ENCODE data around the gene CEP170B.

The CEP170B gene

GRCh38 chr14:104868060-104868740 is 3.1 kb downstream of the CEP170B start:
- DNase-seq = no peak

DNA sequence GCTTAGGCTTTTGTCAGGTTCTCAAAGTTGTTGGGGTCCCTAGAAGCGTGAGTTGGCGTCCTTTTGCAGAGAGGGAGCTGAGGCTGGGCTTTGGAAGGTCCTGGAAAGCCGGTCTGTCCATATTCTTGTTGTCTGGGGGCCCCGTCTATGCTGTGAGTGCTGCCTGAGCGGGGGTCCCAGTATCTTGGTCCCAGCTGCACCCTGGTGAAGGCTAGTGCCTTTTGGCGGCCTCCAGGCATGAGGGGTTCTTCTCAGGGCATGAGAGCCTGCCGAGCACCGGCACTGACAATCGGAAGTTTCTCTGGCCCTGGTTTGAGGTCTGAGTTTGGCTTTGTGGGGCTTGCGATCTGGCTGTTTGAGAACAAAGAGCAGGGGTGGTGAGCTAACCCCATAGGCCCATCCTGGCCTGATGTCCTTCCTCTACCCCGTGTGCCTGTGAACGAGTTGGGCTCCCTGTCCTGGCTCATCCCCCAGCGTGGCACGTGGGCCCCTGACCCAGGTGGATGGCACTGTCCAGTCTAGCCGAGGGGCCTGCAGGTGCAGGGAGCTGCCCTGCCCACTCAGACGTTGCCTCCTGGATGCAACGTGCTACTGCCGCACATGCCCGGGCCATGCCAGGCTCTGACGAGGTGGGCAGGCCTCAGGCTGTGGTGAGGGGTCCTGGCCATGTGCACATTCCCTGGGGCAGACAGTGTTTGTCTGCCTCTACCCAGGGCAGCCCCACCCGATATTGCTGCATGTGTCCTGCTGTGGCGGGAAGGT is 3.9 kb downstream of the CEP170B start:
- DNase-seq = no peak

GRCh38 chr14:104869669-104870367 is 4.8 kb downstream of the CEP170B start:
- no peak for DNase-seq

DNA sequence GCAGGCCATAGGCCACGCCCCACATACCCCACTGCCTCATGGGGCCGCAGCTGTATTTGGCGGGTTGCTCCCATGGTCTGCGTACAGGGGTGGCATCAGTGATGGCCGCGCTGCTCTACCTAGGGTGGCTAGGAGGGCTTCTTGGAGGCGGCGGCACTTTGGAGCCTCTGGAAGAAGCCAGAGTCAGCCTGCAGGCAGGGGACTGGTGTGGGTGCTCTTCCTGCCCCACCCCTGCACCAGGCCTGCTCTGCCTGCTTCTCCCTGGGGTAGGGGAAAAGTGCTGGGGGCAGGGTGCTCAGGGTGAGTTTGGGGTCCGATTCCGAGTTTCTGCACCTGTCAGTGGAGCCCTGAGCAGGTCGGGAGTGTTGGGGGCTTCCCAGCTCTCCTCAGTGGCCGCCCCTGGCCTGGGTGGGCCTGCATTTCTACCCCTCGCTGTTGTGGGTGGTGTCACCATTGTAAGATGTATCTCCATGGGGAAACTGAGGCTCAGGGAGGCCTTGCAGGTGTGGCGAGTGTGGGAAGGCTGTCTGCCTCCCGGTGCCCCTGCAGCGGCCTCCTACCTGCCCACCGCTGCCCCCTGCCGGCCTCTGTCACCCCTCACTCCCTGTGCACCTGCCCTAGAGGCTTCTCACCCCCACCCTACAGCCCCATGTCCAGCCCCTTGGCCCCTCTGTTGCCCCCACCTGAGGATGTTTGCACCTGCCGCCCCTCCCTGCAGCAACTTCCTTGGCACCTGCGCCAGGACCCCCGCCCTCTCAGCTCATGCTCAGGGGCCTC is 5.5 kb downstream of the CEP170B start:
- DNase-seq = no peak

GRCh38 chr14:104871145-104871655 is 6.1 kb downstream of the CEP170B start:
- DNase-seq = no peak

DNA sequence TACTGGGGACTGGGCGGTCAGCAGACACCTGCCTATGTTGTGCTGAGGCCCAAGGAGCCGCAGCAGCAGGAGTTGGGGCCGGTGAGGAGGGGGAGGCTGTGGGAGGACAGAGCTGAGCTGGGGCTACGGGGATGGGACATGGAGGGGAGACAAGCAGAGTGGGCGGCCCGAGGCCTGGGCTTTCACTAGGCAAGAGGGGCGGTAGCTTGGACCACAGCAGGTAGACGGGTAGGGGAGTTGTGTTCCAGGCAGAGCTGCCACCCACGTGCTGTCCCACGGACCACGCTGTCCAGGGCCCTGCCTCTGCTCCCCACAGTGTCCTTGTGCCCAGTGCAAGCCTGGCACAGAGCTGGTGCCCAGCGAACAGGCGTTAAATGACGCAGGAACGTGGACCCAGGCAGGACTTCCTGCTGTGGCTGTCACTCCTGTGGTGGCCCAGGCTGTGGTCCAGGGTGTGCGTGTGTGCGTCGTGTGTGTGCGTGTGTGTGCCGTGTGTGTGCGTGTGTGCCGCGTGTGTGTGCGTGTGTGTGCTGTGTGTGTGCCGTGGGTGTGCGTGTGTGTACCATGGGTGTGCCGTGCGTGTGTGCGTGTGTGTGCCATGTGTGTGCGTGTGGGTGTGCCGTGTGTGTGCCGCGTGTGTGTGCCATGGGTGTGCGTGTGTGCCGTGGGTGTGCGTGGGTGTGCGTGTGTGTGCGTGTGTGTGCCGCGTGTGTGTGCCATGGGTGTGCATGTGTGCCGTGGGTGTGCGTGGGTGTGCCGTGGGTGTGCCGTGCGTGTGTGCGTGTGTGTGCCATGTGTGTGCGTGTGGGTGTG is 6.8 kb downstream of the CEP170B start:
- DNase-seq = no peak

- no peak for DNase-seq
Measured at GRCh38 chr14:104872469-104873341, 7.6 kb downstream of the CEP170B start.

- DNase-seq = no peak
Measured at GRCh38 chr14:104873380-104874055, 8.4 kb downstream of the CEP170B start.

GRCh38 chr14:104874110-104874531 is 9.1 kb downstream of the CEP170B start:
- no peak for DNase-seq

GRCh38 chr14:104874571-104875411 is 9.7 kb downstream of the CEP170B start:
- no peak for DNase-seq

GRCh38 chr14:104875412-104875751 is 10.3 kb downstream of the CEP170B start:
- no peak for DNase-seq

GRCh38 chr14:104875811-104876210 is 10.7 kb downstream of the CEP170B start:
- no peak for DNase-seq

DNA sequence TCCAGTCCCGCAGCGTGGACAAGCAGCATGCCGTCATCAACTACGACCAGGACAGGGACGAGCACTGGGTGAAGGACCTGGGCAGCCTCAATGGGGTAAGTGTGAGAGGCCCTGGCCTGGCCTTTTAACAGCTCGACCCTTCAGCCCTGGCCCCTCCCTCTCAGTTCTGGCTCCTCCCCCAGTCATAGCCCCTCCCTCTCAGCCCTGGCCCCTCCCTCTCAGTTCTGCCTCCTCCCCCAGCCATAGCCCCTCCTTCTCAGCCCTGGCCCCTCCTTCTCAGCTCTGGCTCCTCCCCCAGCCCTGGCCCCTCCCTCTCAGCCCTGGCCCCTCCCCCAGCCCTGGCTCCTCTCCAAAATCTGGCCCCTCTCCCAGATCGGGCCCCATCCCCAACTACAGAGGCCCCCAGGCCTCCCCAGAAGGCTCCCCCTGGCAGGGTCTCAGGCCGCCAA is 11.2 kb downstream of the CEP170B start:
- no peak for DNase-seq

DNA sequence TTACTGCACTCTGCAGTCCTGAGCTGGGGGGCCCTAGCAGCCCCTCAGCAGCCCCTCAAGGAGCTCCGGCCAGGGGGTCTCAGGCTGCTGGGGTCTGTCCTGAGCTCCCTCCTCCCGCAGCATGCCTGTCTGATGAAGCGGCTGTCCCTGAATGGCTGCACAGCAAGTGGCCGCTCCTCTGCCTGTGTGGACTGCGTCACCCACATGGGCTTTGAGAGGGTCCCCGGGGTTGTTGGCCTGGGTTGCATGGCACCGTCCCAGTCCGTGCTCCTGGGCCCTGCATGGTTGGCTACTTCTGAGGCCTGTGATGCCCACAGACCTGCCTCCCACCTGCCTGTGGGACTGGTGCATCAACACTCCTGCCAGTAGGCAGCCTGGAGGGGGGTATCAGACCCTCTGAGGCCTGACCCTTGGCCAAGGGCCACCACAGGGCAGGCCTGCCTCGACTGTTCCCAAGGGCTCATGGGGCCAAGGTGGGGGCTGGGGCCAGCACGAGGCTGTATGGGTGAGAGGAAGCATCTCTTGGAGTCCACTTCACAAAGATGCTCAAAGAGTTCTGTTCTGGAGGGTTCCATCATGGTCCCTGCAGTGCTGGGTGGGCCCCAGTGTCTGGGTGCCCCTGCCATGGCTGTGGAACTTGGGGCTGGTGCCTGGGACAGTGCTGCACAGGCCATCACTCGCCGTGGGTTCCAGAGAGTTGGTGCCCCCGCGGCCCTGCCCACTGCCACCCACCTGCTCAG is 12.2 kb downstream of the CEP170B start:
- DNase-seq = no peak

GRCh38 chr14:104877806-104878550 is 12.9 kb downstream of the CEP170B start:
- no peak for DNase-seq

DNA sequence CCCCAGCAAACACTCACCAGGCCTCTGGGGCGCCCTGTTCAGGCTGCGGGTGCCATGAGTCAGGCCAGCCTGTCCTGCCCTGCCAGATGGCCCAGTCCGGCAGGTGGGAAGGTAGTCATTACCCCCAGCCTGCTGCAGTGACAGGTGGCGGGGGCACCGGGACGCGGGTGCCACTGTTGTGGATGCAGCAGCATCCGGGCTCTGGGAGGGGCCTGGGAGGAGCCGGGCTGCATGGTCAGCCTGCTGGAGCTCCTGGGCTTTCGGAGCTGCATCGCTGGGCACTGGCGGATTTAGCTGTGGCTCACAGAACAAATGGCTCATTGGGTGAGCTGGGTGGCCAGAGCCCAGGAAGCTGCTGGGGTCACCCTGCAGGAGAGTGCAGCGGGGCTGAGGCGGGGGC is 13.5 kb downstream of the CEP170B start:
- peak; percentile 58 for DNase-seq

- DNase-seq = no peak
Measured at GRCh38 chr14:104879201-104879982, 14.3 kb downstream of the CEP170B start.
